Loucy (cell line): Measurements from ENCODE around the gene C5orf34.
"Not testable (repeated sequence)": the region's sequence is repeated elsewhere in the genome, so short reads cannot be mapped to it uniquely, and the experiment has no call there.

Experiments used
- H2AFZ ChIP-seq: fragments of 200-600 bp; sonication (generic); 2 replicates; pipeline ENCODE4 v1.6.0; 2016; ENCODE audit warnings: antibody characterized with exemption, mild to moderate bottlenecking, low read length, moderate library complexity
- H3F3A ChIP-seq: fragments of 200-600 bp; 2 replicates; pipeline ENCODE4 v1.6.0; 2016; ENCODE audit warnings: antibody characterized with exemption, low read depth, mild to moderate bottlenecking
- H3K27me3 ChIP-seq: fragments of 200-600 bp; sonication (generic); 2 replicates; pipeline ENCODE4 v1.6.1; 2014; ENCODE audit warnings: low read length, mild to moderate bottlenecking; ENCODE audit not compliant: insufficient read depth, poor library complexity, severe bottlenecking
- H3K36me3 ChIP-seq: fragments of 200-600 bp; sonication (generic); 2 replicates; pipeline ENCODE4 v1.6.1; 2016; ENCODE audit warnings: low read length; ENCODE audit not compliant: insufficient read depth
- H3K4me1 ChIP-seq: fragments of 200-600 bp; sonication (generic); 2 replicates; pipeline ENCODE4 v1.5.1; 2014; ENCODE audit warnings: low read length, mild to moderate bottlenecking; ENCODE audit not compliant: insufficient read depth, poor library complexity, severe bottlenecking
- H3K4me2 ChIP-seq: fragments of 200-600 bp; sonication (generic); 2 replicates; pipeline ENCODE4 v1.6.0; 2014; ENCODE audit warnings: antibody characterized with exemption, low read length, low read depth, mild to moderate bottlenecking; ENCODE audit not compliant: poor library complexity, severe bottlenecking
- H3K4me3 ChIP-seq: fragments of 200-600 bp; sonication (generic); 2 replicates; pipeline ENCODE4 v1.5.1; 2014; ENCODE audit warnings: low read length, mild to moderate bottlenecking, mixed read lengths; ENCODE audit not compliant: poor library complexity, severe bottlenecking
- H3K79me2 ChIP-seq: fragments of 200-600 bp; sonication (generic); 2 replicates; pipeline ENCODE4 v1.6.1; 2014; ENCODE audit warnings: low read length; ENCODE audit not compliant: insufficient read depth
- H3K9ac ChIP-seq: fragments of 200-600 bp; sonication (generic); 2 replicates; pipeline ENCODE4 v1.6.0; 2014; ENCODE audit warnings: mild to moderate bottlenecking, low read depth, low read length, moderate library complexity; ENCODE audit not compliant: poor library complexity, severe bottlenecking
- H3K9me2 ChIP-seq: fragments of 200-600 bp; sonication (generic); replicated peaks from 2 replicates; pipeline ENCODE4 v1.6.1; 2016; ENCODE audit warnings: low read depth, low read length, mixed read lengths
- H3K9me3 ChIP-seq: fragments of 200-600 bp; sonication (generic); 2 replicates; pipeline ENCODE4 v1.6.1; 2014; ENCODE audit warnings: mild to moderate bottlenecking, antibody characterized with exemption, low read length, low read depth; ENCODE audit not compliant: insufficient read depth
- H4K20me1 ChIP-seq: fragments of 200-600 bp; sonication (generic); 2 replicates; pipeline ENCODE4 v1.6.0; 2014; ENCODE audit warnings: antibody characterized with exemption, low read length, mild to moderate bottlenecking; ENCODE audit not compliant: insufficient read depth, poor library complexity, severe bottlenecking
- CTCF ChIP-seq: fragments of 200-600 bp; sonication (generic); conservative IDR thresholded peaks from 2 replicates; pipeline ENCODE4 v1.5.1; 2014; ENCODE audit warnings: mild to moderate bottlenecking, antibody characterized with exemption, low read length
- EZH2phosphoT487 ChIP-seq: fragments of 200-600 bp; IDR thresholded peaks from 2 replicates; pipeline ENCODE4 v1.6.1; 2018; ENCODE audit warnings: antibody characterized with exemption, mild to moderate bottlenecking, moderate library complexity, borderline replicate concordance

The C5orf34 gene

GRCh38 chr5:43469671-43470391, 45.1 kb downstream of the C5orf34 start:
- Histone ChIP-seq H2AFZ (no peak overlapping the region), H3F3A (no peaks in the 10 kb centered on the region), H3K9ac (no peak overlapping the region), H3K9me2 (no peaks in the 10 kb centered on the region), H3K4me2 (no peak overlapping the region), H3K9me3 (peaks cover 9% of the 10 kb centered on the region), H4K20me1 (no peaks in the 10 kb centered on the region), H3K4me3 (no peak overlapping the region), H3K36me3 (no peaks in the 10 kb centered on the region), H3K79me2 (no peaks in the 10 kb centered on the region), H3K4me1 (no peaks in the 10 kb centered on the region), H3K27me3 (no peaks in the 10 kb centered on the region)
- TF ChIP-seq EZH2phosphoT487 = no peak
- no peak for TF ChIP-seq CTCF

- H3K4me3 ChIP-seq = no peak overlapping the region
- no peaks in the 10 kb centered on the region for H3F3A ChIP-seq
- no peak overlapping the region for H3K9ac ChIP-seq
- peaks cover 9% of the 10 kb centered on the region for H3K9me3 ChIP-seq
- TF ChIP-seq EZH2phosphoT487 = no peak
- TF ChIP-seq CTCF = no peak
- no peaks in the 10 kb centered on the region for H3K4me1 ChIP-seq
- no peaks in the 10 kb centered on the region for H4K20me1 ChIP-seq
- no peaks in the 10 kb centered on the region for H3K36me3 ChIP-seq
- H3K79me2 ChIP-seq = no peaks in the 10 kb centered on the region
- no peaks in the 10 kb centered on the region for H3K9me2 ChIP-seq
- H3K27me3 ChIP-seq = no peaks in the 10 kb centered on the region
- H2AFZ ChIP-seq = no peak overlapping the region
- H3K4me2 ChIP-seq = no peak overlapping the region
Measured at GRCh38 chr5:43467100-43467499, 47.8 kb downstream of the C5orf34 start.

GRCh38 chr5:43465455-43465854, 49.5 kb downstream of the C5orf34 start:
- H3K4me3 ChIP-seq, H3K4me2 ChIP-seq, H3K27me3 ChIP-seq, H4K20me1 ChIP-seq, H3K9me2 ChIP-seq, H3K9me3 ChIP-seq, H3K36me3 ChIP-seq, H3K79me2 ChIP-seq, H3K9ac ChIP-seq, H3K4me1 ChIP-seq, H3F3A ChIP-seq, H2AFZ ChIP-seq: not testable (repeated sequence)

- TF ChIP-seq EZH2phosphoT487 (no peak), CTCF (no peak)
- Histone ChIP-seq H3K4me3 (no peak overlapping the region), H3K27me3 (no peaks in the 10 kb centered on the region), H3K4me1 (no peaks in the 10 kb centered on the region), H3K9me3 (peaks cover 9% of the 10 kb centered on the region; the same call in 1 of the 2 replicates), H3K9ac (no peak overlapping the region), H3K79me2 (peaks cover 4% of the 10 kb centered on the region; the same call in 1 of the 2 replicates), H3K4me2 (no peak overlapping the region), H3K36me3 (no peaks in the 10 kb centered on the region), H2AFZ (no peak overlapping the region), H3F3A (no peaks in the 10 kb centered on the region), H4K20me1 (no peaks in the 10 kb centered on the region), H3K9me2 (no peaks in the 10 kb centered on the region)
Measured at GRCh38 chr5:43461066-43461465, 53.9 kb downstream of the C5orf34 start.
